ENCODE measurements around the gene CDK19.
"Not testable (repeated sequence)": the region's sequence is repeated elsewhere in the genome, so short reads cannot be mapped to it uniquely, and the experiment has no call there.

The CDK19 gene

GRCh38 chr6:110596354-110596753 lies 218.9 kb downstream of the CDK19 start:
- no peak for DNase-seq
- intact Hi-C loops (cut with DNase I): no loop called here

GRCh38 chr6:110595112-110595511 lies 220.2 kb downstream of the CDK19 start:
- intact Hi-C loops (cut with DNase I): no loop called here
- no peak for DNase-seq

GRCh38 chr6:110593637-110594036 lies 221.6 kb downstream of the CDK19 start:
- DNase-seq: no peak
- intact Hi-C loops (cut with DNase I): no loop called here

- intact Hi-C loops (cut with DNase I): no loop called here
- no peak for DNase-seq
Measured at GRCh38 chr6:110592765-110593164, 222.5 kb downstream of the CDK19 start.

- intact Hi-C loops (cut with DNase I): no loop called here
- DNase-seq: no peak
Measured at GRCh38 chr6:110590821-110591351, 224.4 kb downstream of the CDK19 start.

- DNase-seq: no peak
Measured at GRCh38 chr6:110589865-110590513, 225.3 kb downstream of the CDK19 start.

GRCh38 chr6:110587328-110587727 lies 227.9 kb downstream of the CDK19 start:
- DNase-seq: no peak
- intact Hi-C loops (cut with DNase I): no loop called here

More at GRCh38 chr6:110589865-110590513, 225.3 kb downstream of the CDK19 start:
- intact Hi-C loops (cut with DNase I): no loop called here

GRCh38 chr6:110581679-110582078 lies 233.6 kb downstream of the CDK19 start:
- intact Hi-C loops (cut with DNase I): no loop called here
- DNase-seq: no peak

- DNase-seq; intact Hi-C loops (cut with DNase I): not testable (repeated sequence)
Measured at GRCh38 chr6:110577596-110578167, 237.6 kb downstream of the CDK19 start.

GRCh38 chr6:110575925-110576463 lies 239.3 kb downstream of the CDK19 start:
- intact Hi-C loops (cut with DNase I): no loop called here
- no peak for DNase-seq

- intact Hi-C loops (cut with DNase I): no loop called here
- no peak for DNase-seq
Measured at GRCh38 chr6:110574817-110575216, 240.5 kb downstream of the CDK19 start.

- intact Hi-C loops (cut with DNase I): no loop called here
- no peak for DNase-seq
Measured at GRCh38 chr6:110573537-110573936, 241.7 kb downstream of the CDK19 start.

- intact Hi-C loops (cut with DNase I): no loop called here
- DNase-seq: no peak
Measured at GRCh38 chr6:110573136-110573535, 242.1 kb downstream of the CDK19 start.

GRCh38 chr6:110567957-110568696 lies 247.1 kb downstream of the CDK19 start:
- intact Hi-C loops (cut with DNase I): no loop called here
- no peak for DNase-seq

- intact Hi-C loops (cut with DNase I): no loop called here
- DNase-seq: no peak
Measured at GRCh38 chr6:110566346-110567125, 248.7 kb downstream of the CDK19 start.

GRCh38 chr6:110564703-110565421 lies 250.4 kb downstream of the CDK19 start:
- DNase-seq: no peak
- intact Hi-C loops (cut with DNase I): no loop called here

GRCh38 chr6:110563711-110564110 lies 251.6 kb downstream of the CDK19 start:
- no peak for DNase-seq
- intact Hi-C loops (cut with DNase I): no loop called here

GRCh38 chr6:110562316-110562915 lies 252.9 kb downstream of the CDK19 start:
- intact Hi-C loops (cut with DNase I): no loop called here

GRCh38 chr6:110561696-110562095 lies 253.6 kb downstream of the CDK19 start:
- intact Hi-C loops (cut with DNase I): no loop called here
- DNase-seq: no peak

More at GRCh38 chr6:110562316-110562915, 252.9 kb downstream of the CDK19 start:
- DNase-seq: no peak

Data from posterior cingulate gyrus (tissue), 11 donors.